GM13976 (cell line): ENCODE results near the gene MVB12B.

ENCODE experiments used
- DNase-seq: peaks from one replicate; pipeline ENCODE4 v3.0.0; 2012; ENCODE audit warnings: low spot score
- CTCF ChIP-seq: IDR thresholded peaks from 2 replicates; pipeline ENCODE4 v1.5.1; 2012; ENCODE audit warnings: borderline replicate concordance, mild to moderate bottlenecking; ENCODE audit not compliant: insufficient read depth; ENCODE audit errors: extremely low read depth, missing control alignments, control extremely low read depth
- in situ Hi-C: fragments of 300-500 bp; cut with MboI; formaldehyde crosslinking; loops from one replicate; pipeline ENCODE4 v1.12.0; 2022; ENCODE audit warnings: low sequenced_read_pairs, mixed read lengths, inconsistent platforms; ENCODE audit not compliant: unreplicated experiment

Gene MVB12B

DNA sequence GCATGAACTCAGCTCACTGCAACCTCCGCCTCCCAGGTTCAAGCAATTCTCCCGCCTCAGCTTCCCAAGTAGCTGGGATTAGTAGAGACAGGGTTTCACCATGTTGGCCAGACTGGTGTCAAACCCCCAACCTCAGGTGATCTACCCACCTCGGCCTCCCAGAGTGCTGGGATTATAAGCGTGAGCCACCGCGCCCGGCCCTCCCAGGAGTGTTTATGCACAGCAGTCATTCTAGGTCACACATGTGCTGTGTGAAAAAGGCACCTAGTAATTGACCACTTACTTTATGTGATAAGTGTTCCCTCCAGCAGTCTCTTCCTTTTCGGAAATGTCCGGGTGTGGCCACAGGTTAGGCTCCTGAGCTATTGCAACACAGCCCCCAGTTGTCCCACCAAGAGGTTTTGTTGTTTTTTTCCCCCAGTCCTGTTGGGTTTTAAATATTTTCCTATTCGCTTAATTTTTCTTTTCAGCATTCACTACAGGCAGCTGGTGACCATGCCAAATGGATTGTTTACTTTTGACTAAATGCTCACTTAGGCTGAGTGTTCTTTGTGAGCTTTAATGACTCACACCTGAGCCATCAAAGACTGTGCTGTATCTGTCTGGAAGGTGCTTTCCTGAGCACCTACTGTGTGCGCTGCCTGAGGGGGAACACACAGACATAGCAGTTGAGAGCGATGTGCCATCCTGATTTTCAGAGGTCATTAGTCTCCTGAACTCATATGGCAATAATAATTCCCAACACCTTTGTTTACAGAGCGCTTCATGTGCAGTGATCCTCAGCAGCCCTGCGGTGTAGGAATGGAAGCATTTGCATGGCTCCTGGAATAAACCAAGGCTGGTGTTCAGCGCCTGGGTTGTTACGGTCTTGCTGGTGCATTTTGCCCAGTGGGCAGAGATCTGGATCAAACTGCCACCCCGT, 94.3 kb downstream of the MVB12B start:
- in situ Hi-C loops: loop anchor here (25.0 kb wide), 1 partner anchor 1009 kb away; no protein-coding TSS in a partner anchor

DNA sequence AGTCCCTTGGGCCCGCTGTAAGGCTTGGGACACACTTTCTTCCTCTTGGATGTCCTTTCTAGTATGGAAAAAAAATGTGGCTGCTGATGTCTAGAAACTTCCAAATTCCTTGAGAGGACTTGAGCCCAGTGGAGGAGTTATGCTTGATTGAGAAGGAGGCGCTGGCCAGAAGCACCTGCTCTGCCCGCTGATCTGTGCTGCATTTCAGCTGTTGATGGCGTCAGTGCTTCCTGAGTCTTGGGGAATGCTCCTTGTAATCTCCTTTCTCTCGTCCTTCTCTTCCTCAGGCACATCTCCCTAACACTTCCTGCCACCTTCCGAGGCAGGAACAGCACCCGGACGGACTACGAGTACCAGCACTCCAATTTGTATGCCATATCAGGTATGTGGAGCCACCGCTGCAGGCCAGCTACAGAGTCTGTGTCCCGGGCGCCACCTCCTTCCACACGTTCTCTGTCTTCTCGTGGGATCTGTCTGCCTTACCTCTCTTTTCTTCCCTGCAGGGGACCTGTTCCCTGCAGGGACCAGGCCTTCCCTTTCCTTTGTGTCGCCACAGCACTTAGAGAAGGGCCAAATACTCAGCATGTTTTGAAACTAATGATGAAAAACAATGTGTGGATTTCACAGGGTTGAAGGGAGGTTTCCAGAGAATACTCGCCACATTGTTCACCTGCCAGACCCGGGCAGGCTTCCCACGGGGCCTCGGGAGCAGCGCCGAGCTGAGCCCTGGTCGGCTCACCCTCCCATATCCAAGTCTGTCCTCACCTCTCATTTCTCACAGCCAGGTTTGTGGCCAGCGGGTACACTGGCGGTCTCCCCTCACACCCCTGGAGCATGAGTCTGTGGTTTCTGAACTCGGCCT, 95.2 kb downstream of the MVB12B start:
- in situ Hi-C loops: loop anchor here (25.0 kb wide), 1 partner anchor 1009 kb away; no protein-coding TSS in a partner anchor
- DNase-seq: no peak
- no peak for TF ChIP-seq CTCF

More for the DNA sequence above, 94.3 kb downstream of the MVB12B start:
- no peak for TF ChIP-seq CTCF
- no peak for DNase-seq

- in situ Hi-C loops: loop anchor here (25.0 kb wide), 1 partner anchor 1011 kb away; no protein-coding TSS in a partner anchor
- TF ChIP-seq CTCF: no peak
Observed at GRCh38 chr9:126423142-126423915, 96.7 kb downstream of the MVB12B start.

DNA sequence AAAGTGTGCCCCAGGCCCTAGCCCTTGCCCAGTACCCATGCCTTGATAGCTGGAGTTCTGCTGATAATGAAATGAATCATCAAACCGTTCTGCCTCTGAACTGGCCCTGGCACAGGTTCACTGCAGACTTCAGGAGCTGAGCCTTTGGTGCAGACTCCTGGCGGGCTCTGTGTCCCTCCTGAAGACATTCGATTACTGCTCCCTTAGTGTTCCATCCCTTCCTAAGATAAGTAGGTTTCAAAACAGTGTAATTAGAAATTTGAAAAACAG, 97.2 kb downstream of the MVB12B start:
- in situ Hi-C loops: loop anchor here (25.0 kb wide), 1 partner anchor 1012 kb away; no protein-coding TSS in a partner anchor
- no peak for DNase-seq
- no peak for TF ChIP-seq CTCF

More at GRCh38 chr9:126423142-126423915, 96.7 kb downstream of the MVB12B start:
- DNase-seq: no peak

DNA sequence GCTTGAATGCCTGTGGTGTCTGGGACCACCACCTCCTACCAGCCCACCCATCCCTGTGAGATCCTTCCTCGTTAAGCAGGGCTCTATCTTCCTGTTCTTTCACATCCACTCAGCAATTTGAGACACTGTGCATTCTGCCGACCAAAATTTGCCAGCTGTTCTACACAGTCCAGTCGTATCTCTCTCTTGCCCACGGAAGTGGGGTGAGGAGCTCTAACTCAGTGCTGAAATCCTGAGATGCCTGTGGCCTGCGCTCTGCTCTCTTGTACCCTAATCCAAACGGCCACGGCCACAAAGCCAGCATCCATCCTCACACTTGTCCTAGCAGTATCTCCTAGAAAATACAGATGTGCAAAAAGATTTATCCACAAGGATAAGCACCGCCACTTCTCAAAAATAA, 97.9 kb downstream of the MVB12B start:
- DNase-seq: no peak
- in situ Hi-C loops: loop anchor here (25.0 kb wide), 1 partner anchor 1012 kb away; no protein-coding TSS in a partner anchor
- no peak for TF ChIP-seq CTCF

- in situ Hi-C loops: no loop called here
- DNase-seq: no peak
- no peak for TF ChIP-seq CTCF
Observed at GRCh38 chr9:126428534-126429175, 102.0 kb downstream of the MVB12B start.
